Measurements from ENCODE around the gene ZDHHC7.

Gene ZDHHC7

DNA sequence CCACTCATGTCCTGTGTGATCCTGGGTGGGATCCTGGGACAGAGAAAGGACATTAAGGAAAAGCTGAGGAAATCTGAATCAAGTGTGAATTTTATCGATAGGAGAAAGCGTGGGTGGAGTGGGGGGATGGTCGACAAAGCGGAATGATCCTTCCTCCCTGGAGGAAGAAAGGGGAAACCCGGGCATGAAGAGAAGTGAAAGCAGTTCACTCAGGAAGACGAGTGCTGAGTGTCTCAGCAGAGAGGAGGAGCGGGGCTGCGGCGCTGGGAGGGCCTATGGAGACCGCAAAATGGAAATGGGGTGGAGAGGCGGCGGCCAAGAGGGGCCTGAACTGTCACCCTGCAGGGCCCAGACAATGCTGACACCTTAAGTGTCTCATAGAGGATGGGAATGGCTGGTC, 8.7 kb downstream of the ZDHHC7 start:
- no peak for TF ChIP-seq CTCF (IDR thresholded peaks at IDR 0.05; ENCODE audit: low read depth, low read length)
- TF ChIP-seq EZH2phosphoT487 (IDR thresholded peaks at IDR 0.05; ENCODE audit: low read depth) = no peak
- Histone ChIP-seq H2AFZ (ENCODE audit: low read depth, low read length) (no peak overlapping the region), H3K4me1 (ENCODE audit: low read length) (no peaks in the 10 kb centered on the region), H3K27ac (ENCODE audit: low read length) (no peak overlapping the region), H3K9ac (ENCODE audit: low read length) (no peak overlapping the region), H3K4me2 (ENCODE audit: low read length) (no peak overlapping the region), H3K4me3 (ENCODE audit: low read length) (no peak overlapping the region), H4K20me1 (ENCODE audit: insufficient read depth, low read length) (peaks cover 54% of the 10 kb centered on the region), H3K36me3 (replicated peaks; ENCODE audit: low read depth, low read length) (peaks cover 10% of the 10 kb centered on the region), H3K27me3 (ENCODE audit: low read depth, low read length) (no peaks in the 10 kb centered on the region), H3K79me2 (ENCODE audit: low read length) (peaks cover 92% of the 10 kb centered on the region), H3K9me3 (ENCODE audit: insufficient read depth, low read length) (no peaks in the 10 kb centered on the region)

- no peak for TF ChIP-seq CTCF (IDR thresholded peaks at IDR 0.05; ENCODE audit: low read depth, low read length)
- TF ChIP-seq EZH2phosphoT487 (IDR thresholded peaks at IDR 0.05; ENCODE audit: low read depth) = no peak
- Histone ChIP-seq H3K9me3 (ENCODE audit: insufficient read depth, low read length) (no peaks in the 10 kb centered on the region), H3K4me2 (ENCODE audit: low read length) (no peak overlapping the region), H3K27me3 (ENCODE audit: low read depth, low read length) (no peaks in the 10 kb centered on the region), H4K20me1 (ENCODE audit: insufficient read depth, low read length) (peaks cover 54% of the 10 kb centered on the region), H3K27ac (ENCODE audit: low read length) (no peak overlapping the region), H2AFZ (ENCODE audit: low read depth, low read length) (no peak overlapping the region), H3K36me3 (replicated peaks; ENCODE audit: low read depth, low read length) (peaks cover 10% of the 10 kb centered on the region), H3K4me1 (ENCODE audit: low read length) (no peaks in the 10 kb centered on the region), H3K79me2 (ENCODE audit: low read length) (peaks cover 92% of the 10 kb centered on the region), H3K4me3 (ENCODE audit: low read length) (no peak overlapping the region), H3K9ac (ENCODE audit: low read length) (no peak overlapping the region)
Observed at GRCh38 chr16:85002099-85002541, 9.2 kb downstream of the ZDHHC7 start.

DNA sequence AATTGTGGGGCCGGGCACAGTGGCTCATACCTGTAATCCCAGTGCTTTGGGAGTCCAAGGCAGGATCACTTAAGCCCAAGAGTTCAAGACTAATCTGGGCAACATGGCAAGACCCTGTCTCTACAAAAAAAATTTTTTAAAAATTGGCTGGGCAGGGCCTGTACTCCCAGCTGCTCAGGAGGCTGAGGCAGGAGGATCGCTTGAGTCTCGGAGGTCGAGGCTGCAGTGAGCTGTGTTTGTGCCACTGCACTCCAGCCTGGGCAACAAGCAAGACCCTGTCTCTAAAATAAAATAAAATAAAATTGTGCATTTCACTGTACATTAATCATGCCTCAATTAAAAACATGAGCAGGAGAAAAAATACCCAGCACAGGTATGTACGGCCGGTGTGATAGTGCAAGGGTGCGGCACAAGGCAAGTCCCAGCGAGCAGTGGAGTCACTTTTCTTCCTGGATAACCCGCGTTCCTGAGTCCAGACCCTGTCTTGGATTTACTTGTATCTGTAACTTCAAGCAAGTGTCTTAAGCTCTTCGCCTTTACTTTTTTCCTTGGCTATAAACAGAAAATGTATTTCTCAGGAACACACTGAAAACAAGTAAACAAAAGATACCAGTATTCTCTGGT, 11.4 kb downstream of the ZDHHC7 start:
- peaks cover 86% of the 10 kb centered on the region for H3K79me2 ChIP-seq (ENCODE audit: low read length)
- H3K4me2 ChIP-seq (ENCODE audit: low read length) = no peak overlapping the region
- no peak overlapping the region for H3K27ac ChIP-seq (ENCODE audit: low read length)
- no peak overlapping the region for H2AFZ ChIP-seq (ENCODE audit: low read depth, low read length)
- H3K4me1 ChIP-seq (ENCODE audit: low read length) = peaks cover 8% of the 10 kb centered on the region; the same call in 1 of the 2 replicates
- H3K9me3 ChIP-seq (ENCODE audit: insufficient read depth, low read length) = no peaks in the 10 kb centered on the region
- H3K27me3 ChIP-seq (ENCODE audit: low read depth, low read length) = no peaks in the 10 kb centered on the region
- no peak overlapping the region for H3K9ac ChIP-seq (ENCODE audit: low read length)
- TF ChIP-seq CTCF (IDR thresholded peaks at IDR 0.05; ENCODE audit: low read depth, low read length) (no peak), EZH2phosphoT487 (IDR thresholded peaks at IDR 0.05; ENCODE audit: low read depth) (no peak)
- H3K36me3 ChIP-seq (replicated peaks; ENCODE audit: low read depth, low read length) = peaks cover 6% of the 10 kb centered on the region
- H4K20me1 ChIP-seq (ENCODE audit: insufficient read depth, low read length) = peaks cover 47% of the 10 kb centered on the region
- H3K4me3 ChIP-seq (ENCODE audit: low read length) = no peak overlapping the region

- H3K9ac ChIP-seq (ENCODE audit: low read length) = no peak overlapping the region
- peaks cover 78% of the 10 kb centered on the region for H3K79me2 ChIP-seq (ENCODE audit: low read length)
- no peak overlapping the region for H3K4me2 ChIP-seq (ENCODE audit: low read length)
- H3K27ac ChIP-seq (ENCODE audit: low read length) = no peak overlapping the region
- no peak overlapping the region for H2AFZ ChIP-seq (ENCODE audit: low read depth, low read length)
- TF ChIP-seq EZH2phosphoT487 (IDR thresholded peaks at IDR 0.05; ENCODE audit: low read depth) (no peak), CTCF (IDR thresholded peaks at IDR 0.05; ENCODE audit: low read depth, low read length) (no peak)
- peaks cover 8% of the 10 kb centered on the region; the same call in 1 of the 2 replicates for H3K4me1 ChIP-seq (ENCODE audit: low read length)
- no peaks in the 10 kb centered on the region for H3K9me3 ChIP-seq (ENCODE audit: insufficient read depth, low read length)
- H3K4me3 ChIP-seq (ENCODE audit: low read length) = no peak overlapping the region
- H3K27me3 ChIP-seq (ENCODE audit: low read depth, low read length) = no peaks in the 10 kb centered on the region
- peaks cover 12% of the 10 kb centered on the region for H3K36me3 ChIP-seq (replicated peaks; ENCODE audit: low read depth, low read length)
- H4K20me1 ChIP-seq (ENCODE audit: insufficient read depth, low read length) = peaks cover 39% of the 10 kb centered on the region
Observed at GRCh38 chr16:84999200-84999599, 12.1 kb downstream of the ZDHHC7 start.
